Karpas-422 (cell line): Measurements from ENCODE around the gene HAPLN3. TPM values are rescaled to one million over a fixed set of nuclear protein-coding genes. Genes with fewer than 3 reads are reported as not detected.

Experiments
- DNase-seq: peaks from one replicate; pipeline ENCODE4 v3.0.0-alpha.2; 2015
- H2AFZ ChIP-seq: fragments of 200-600 bp; sonication (generic); 2 replicates; pipeline ENCODE4 v1.6.1; 2014; ENCODE audit warnings: antibody characterized with exemption, low read length, mixed read lengths
- H3K27ac ChIP-seq: fragments of 200-600 bp; sonication (generic); 2 replicates; pipeline ENCODE4 v1.5.1; 2014; ENCODE audit warnings: mild to moderate bottlenecking, low read length, moderate library complexity
- H3K27me3 ChIP-seq: fragments of 200-600 bp; sonication (generic); 2 replicates; pipeline ENCODE4 v1.6.1; 2014; ENCODE audit warnings: low read length, mixed read lengths
- H3K36me3 ChIP-seq: fragments of 200-600 bp; sonication (generic); 2 replicates; pipeline ENCODE4 v1.6.1; 2014; ENCODE audit warnings: low read length, mixed read lengths; ENCODE audit not compliant: insufficient read depth
- H3K4me1 ChIP-seq: fragments of 200-600 bp; sonication (generic); 2 replicates; pipeline ENCODE4 v1.6.1; 2014; ENCODE audit warnings: mild to moderate bottlenecking, low read length, mixed read lengths
- H3K4me2 ChIP-seq: fragments of 200-600 bp; sonication (generic); 2 replicates; pipeline ENCODE4 v1.6.1; 2014; ENCODE audit warnings: low read length, low read depth, mild to moderate bottlenecking; ENCODE audit not compliant: poor library complexity, severe bottlenecking
- H3K4me3 ChIP-seq: fragments of 200-600 bp; sonication (generic); 2 replicates; pipeline ENCODE4 v1.5.1; 2014; ENCODE audit warnings: mild to moderate bottlenecking, antibody characterized with exemption, low read length, mixed read lengths
- H3K79me2 ChIP-seq: fragments of 200-600 bp; sonication (generic); 2 replicates; pipeline ENCODE4 v1.6.1; 2014; ENCODE audit warnings: mild to moderate bottlenecking, low read length, mixed read lengths
- H3K9ac ChIP-seq: fragments of 200-600 bp; sonication (generic); 2 replicates; pipeline ENCODE4 v1.6.0; 2014; ENCODE audit warnings: low read length
- H3K9me2 ChIP-seq: fragments of 200-600 bp; sonication (generic), shearing (Covaris generic); replicated peaks from 2 replicates; pipeline ENCODE4 v1.6.0; 2014; ENCODE audit warnings: mild to moderate bottlenecking, low read length, moderate library complexity; ENCODE audit not compliant: insufficient read depth
- H3K9me3 ChIP-seq: fragments of 300-700, 200-600 bp; sonication (generic); 2 replicates; pipeline ENCODE4 v1.6.1; 2014; ENCODE audit warnings: low read length, mixed read lengths
- H4K20me1 ChIP-seq: fragments of 200-600 bp; sonication (generic); 2 replicates; pipeline ENCODE4 v1.6.1; 2014; ENCODE audit warnings: mild to moderate bottlenecking, antibody characterized with exemption, low read length, low read depth; ENCODE audit not compliant: insufficient read depth
- total RNA-seq: library from RNA; depleted of rRNA; stranded (reverse); fragments of >200 nt; shearing (Covaris generic); gene quantifications from 2 replicates; pipeline ENCODE4 v1.2.3, GENCODE V29; 2014; ENCODE audit warnings: low replicate concordance; rRNA removed

Gene HAPLN3
- total RNA-seq, 1 experiment from 2014 or later, result not detected

DNA sequence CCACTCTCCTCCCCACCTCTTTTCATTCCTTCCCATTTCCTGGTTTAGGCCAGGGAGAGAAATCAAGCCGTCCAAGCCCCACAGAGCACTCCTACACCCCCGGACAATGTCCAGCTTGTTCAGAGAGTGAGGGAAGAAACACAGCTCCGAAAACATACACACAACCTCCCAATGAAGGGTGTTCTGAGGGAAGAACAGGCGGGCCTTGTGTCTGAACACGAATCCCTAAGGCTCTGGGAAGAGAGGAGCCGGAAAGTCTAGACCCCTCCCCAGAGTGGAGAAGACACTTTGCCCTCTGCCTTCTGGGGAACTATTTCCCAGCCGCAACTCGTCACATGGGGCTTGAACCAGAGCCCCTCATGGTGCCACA lies 61.6 kb downstream of the HAPLN3 start:
- no peak overlapping the region for H3K27ac ChIP-seq
- H3K36me3 ChIP-seq, result no peaks in the 10 kb centered on the region
- no peaks in the 10 kb centered on the region for H3K9me2 ChIP-seq
- H3K4me3 ChIP-seq, result no peak overlapping the region
- H4K20me1 ChIP-seq, result no peaks in the 10 kb centered on the region
- H3K4me2 ChIP-seq, result no peak overlapping the region
- no peaks in the 10 kb centered on the region for H3K27me3 ChIP-seq
- no peaks in the 10 kb centered on the region for H3K9me3 ChIP-seq
- no peaks in the 10 kb centered on the region for H3K79me2 ChIP-seq
- H2AFZ ChIP-seq, result no peak overlapping the region
- H3K9ac ChIP-seq, result no peak overlapping the region
- no peaks in the 10 kb centered on the region for H3K4me1 ChIP-seq
- no peak for DNase-seq

DNA sequence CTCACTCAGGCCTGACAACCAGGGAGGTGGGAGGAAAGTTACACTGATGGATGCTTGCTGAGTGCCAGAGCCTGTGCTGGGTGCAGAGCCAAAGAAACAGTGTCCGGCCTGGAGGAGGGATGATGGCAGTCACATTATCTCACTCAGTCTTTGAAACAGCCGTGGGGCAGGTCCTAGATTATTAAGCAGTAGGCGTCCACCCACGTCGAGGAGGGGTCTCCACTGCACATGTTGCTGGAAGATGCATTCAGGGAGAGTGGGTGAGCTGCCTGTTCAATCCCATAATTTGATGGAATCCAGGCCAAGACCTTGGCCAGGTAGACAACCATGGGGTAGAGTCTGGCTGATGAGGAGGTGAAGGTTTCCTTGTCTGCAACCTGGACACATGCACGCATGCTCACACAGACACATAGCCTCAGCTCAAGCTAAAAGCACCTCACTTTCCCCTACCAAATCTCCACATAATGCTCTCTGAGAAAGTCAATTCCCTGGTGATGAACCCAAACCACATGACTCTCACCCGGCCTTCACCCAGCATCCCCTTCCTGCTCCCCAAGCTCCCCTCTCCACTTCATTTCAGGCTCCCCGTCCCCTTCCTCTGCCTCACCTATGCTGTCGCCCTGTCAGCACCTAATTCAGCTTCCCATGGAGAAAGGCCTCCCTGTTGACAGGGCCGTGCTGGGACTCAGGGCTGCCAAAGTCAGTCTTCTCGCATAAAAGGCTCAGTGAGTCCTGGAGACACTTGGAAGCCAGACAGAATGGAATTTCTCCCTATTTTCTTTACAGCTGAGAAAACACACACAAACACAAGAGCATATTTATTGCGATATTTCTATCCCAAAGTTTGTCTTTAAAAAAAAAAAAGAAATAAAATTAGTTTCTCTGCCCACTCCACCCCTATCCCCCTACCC lies 62.3 kb downstream of the HAPLN3 start:
- Histone ChIP-seq H2AFZ (no peak overlapping the region), H3K79me2 (no peaks in the 10 kb centered on the region), H3K36me3 (no peaks in the 10 kb centered on the region), H4K20me1 (no peaks in the 10 kb centered on the region), H3K4me1 (no peaks in the 10 kb centered on the region), H3K27me3 (no peaks in the 10 kb centered on the region), H3K9me2 (no peaks in the 10 kb centered on the region), H3K27ac (no peak overlapping the region), H3K9ac (no peak overlapping the region), H3K4me2 (no peak overlapping the region), H3K9me3 (no peaks in the 10 kb centered on the region), H3K4me3 (no peak overlapping the region)
- DNase-seq, result no peak

DNA sequence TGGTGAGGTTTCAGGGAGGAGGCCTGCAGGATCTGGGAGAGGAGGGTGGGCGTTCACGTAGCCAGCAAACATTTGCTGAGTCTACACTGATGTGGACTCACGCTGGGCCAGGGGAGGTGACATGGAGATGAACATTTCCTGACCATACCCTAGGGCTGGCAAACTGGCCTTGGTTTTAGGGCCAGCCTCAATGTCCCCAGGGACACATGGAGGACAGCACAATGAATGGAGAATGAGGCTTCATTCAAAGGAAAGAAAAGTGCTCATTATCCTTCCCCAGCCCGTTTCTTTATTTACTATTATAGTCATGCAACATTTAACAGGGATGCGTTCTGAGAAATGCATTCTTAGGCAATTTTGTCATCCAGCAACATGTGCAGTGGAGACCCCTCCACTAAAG lies 65.3 kb downstream of the HAPLN3 start:
- H2AFZ ChIP-seq, result no peak overlapping the region
- no peaks in the 10 kb centered on the region for H3K27me3 ChIP-seq
- H3K79me2 ChIP-seq, result no peaks in the 10 kb centered on the region
- no peak overlapping the region for H3K9ac ChIP-seq
- no peaks in the 10 kb centered on the region for H4K20me1 ChIP-seq
- no peaks in the 10 kb centered on the region for H3K9me3 ChIP-seq
- no peak overlapping the region for H3K4me2 ChIP-seq
- H3K36me3 ChIP-seq, result no peaks in the 10 kb centered on the region
- H3K4me1 ChIP-seq, result no peaks in the 10 kb centered on the region
- H3K27ac ChIP-seq, result no peak overlapping the region
- DNase-seq, result no peak
- H3K9me2 ChIP-seq, result no peaks in the 10 kb centered on the region
- H3K4me3 ChIP-seq, result no peak overlapping the region

DNA sequence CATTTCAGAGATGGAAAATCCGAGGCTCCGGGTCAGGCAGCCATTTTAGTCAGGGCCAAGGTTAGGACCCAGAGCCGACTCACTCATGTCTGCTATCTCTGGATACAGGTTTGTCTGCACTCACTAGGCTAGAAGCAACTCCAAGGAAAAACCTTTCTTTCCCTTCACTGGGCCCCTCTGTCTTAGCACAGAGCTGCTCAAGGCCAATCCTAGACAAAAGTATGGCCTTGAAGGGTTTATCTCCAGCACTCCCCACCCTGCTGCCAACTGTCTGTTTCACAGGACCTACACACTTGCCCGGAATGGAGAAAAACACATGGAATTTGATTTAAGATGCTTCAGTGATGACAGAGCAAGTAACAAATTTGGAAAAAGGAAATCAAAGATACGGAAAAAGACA lies 66.6 kb downstream of the HAPLN3 start:
- H3K4me1 ChIP-seq, result no peaks in the 10 kb centered on the region
- H3K9me3 ChIP-seq, result no peaks in the 10 kb centered on the region
- H3K36me3 ChIP-seq, result no peaks in the 10 kb centered on the region
- H3K9me2 ChIP-seq, result no peaks in the 10 kb centered on the region
- no peak overlapping the region for H3K4me2 ChIP-seq
- H4K20me1 ChIP-seq, result no peaks in the 10 kb centered on the region
- DNase-seq, result no peak
- H2AFZ ChIP-seq, result no peak overlapping the region
- H3K79me2 ChIP-seq, result no peaks in the 10 kb centered on the region
- H3K9ac ChIP-seq, result no peak overlapping the region
- no peaks in the 10 kb centered on the region for H3K27me3 ChIP-seq
- H3K27ac ChIP-seq, result no peak overlapping the region
- H3K4me3 ChIP-seq, result no peak overlapping the region

Other genes starting within 250 kb of the HAPLN3 start
- gene ACAN, start 92.1 kb downstream of the HAPLN3 start, total RNA-seq, result not detected in 2 replicates
- gene MFGE8, start 17.8 kb upstream of the HAPLN3 start, total RNA-seq, result not detected in 2 replicates
- gene ABHD2, start 192.9 kb upstream of the HAPLN3 start, total RNA-seq, result 28.3 and 43.6 TPM in 2 replicates